HG03064 (cell line): ENCODE results near the gene DCLK1.
"Not testable (repeated sequence)": the region's sequence is repeated elsewhere in the genome, so short reads cannot be mapped to it uniquely, and the experiment has no call there.

Experiments used
- ATAC-seq: cut with Tn5 transposase; IDR thresholded peaks from one replicate; pipeline ENCODE4 v1.9.1; 2021; ENCODE audit warnings: low read depth; ENCODE audit not compliant: unreplicated experiment

DCLK1 gene

GRCh38 chr13:36132376-36132775, 1.2 kb upstream of the DCLK1 start:
- no peak for ATAC-seq

DNA sequence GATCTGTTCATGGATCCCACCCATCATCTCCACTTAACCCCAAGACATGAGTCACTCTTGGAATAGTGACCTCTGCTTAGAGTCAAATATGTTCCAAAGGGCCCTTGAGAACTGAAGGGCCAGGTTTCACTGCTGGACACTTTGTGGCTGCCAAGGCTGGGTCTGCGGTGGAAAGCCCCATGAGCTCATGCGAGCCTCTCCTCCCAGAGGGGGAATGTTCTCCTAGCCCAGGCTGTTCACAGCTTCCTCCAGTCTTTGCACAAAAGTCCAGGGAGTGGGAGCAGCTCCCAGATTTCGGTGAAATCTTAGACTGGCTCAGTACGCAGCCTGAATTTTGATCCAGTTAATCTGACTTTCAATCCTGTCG, 732 bp upstream of the DCLK1 start:
- no peak for ATAC-seq

DNA sequence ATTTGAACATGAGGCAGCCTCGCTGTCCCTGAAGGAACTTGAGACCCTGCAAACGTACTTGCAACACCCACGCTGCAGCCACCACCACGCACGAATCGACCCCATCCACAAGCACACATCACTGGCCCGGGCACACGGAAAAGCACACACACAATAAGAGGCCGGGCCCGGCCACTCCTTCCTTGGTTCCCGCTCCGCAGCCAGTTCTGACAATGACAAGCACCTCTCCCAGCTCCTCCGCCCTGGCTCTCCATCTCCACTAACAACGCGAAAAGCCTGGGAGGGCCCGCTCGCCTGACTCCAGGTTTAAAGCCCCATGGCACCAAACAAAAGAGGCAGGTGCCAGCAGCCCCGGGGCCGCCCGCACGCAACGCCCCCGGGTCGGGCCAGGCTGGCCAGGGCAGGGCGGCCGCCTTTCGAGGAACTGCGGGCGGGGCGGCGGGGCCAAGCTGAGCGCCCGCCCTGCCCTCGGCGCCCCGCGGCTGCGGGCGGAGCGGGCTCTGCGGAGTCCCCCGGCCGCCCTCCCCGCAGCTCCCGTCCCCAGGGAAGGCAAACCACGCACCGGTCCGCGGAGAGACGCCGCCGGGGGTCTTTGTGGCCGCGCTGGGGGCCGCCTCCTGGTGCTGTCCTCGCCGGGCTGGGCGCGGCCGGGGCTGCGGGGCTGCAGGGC, 495 bp downstream of the DCLK1 start:
- no peak for ATAC-seq

DNA sequence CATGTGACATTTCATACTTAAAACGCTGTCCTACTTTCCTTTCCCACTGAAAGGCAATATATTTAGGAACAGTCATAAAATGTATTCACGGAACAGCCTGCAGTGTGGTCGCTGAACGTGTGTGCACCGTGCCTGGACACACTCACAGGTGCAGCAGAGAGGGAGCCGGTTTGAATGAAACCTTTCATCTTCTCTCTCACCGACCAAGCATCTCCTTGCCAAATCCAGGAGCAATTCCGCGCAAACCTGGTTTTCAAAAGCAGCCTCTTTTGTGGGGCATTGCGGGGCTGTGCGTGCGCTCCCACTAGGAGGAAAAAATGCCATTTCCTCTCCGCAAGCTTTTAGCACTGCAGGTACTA, 1.0 kb downstream of the DCLK1 start:
- no peak for ATAC-seq

DNA sequence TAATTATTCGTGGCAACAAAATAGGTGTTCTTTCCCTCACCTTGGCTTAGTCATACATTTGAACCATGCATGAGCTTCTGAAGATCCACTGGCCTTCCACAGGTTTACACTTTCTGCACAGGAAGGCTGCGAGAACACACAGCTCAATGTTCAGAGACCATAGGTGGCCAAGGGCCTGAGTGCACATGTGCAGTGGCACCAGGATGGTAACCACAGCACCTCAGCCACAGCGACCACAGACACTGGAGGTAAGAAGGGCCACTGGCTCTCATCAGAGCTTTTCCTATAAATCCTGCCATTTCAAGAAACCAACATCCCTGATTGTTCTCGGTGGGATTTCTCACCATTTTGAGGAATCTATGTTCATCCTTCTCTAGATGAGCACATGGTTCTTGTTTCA, 1.6 kb downstream of the DCLK1 start:
- no peak for ATAC-seq

- no peak for ATAC-seq
Measured at GRCh38 chr13:36126491-36126890, 4.7 kb downstream of the DCLK1 start.

DNA sequence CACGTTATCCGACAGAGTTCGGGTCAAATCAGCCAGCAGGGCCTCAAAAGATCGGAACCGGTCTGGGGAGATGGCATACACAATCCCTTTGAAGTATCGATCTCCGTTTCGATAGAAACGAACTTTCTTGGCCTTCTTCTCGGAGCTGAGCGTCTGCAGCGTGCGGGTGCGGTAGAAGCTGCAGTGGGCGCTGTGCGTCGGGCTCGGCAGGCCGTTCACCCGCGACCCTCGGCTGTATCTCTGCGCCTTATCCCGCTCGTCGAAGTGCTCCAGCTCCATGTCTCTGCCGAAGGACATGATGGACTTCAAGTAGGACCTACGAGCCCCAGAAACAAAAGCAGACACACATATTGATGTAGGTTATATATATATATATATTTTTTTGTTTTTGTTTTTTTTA, 5.3 kb downstream of the DCLK1 start:
- ATAC-seq: no peak

DNA sequence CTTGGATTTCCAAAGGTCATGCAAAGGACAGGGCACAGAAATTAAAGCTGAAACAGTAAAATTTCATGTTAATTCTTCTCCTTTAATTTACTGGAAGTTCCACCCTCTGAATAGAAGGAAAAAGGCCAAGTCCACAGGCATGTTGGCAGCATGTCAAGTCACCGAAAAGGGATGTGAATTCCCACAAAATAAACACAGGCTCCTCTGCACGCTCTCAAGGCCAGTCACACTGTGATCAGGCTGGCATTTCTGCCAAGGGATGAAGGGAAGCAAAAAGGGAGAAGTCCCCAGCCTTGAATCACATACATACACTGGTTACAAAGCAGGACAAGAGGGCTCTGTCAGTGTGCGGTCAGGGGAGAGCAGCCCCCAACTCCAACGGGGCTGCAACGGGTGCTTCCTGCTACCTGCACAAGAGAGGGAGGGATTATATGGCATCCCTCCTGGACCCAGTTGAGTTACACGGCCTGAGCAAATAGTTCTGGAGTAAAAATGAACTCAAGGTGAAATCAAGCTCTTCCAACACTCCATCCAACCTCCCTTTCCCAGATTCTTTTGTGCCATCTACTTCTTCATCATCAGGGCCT, 6.9 kb downstream of the DCLK1 start:
- no peak for ATAC-seq

GRCh38 chr13:36115306-36115705, 15.9 kb downstream of the DCLK1 start:
- ATAC-seq: no peak

DNA sequence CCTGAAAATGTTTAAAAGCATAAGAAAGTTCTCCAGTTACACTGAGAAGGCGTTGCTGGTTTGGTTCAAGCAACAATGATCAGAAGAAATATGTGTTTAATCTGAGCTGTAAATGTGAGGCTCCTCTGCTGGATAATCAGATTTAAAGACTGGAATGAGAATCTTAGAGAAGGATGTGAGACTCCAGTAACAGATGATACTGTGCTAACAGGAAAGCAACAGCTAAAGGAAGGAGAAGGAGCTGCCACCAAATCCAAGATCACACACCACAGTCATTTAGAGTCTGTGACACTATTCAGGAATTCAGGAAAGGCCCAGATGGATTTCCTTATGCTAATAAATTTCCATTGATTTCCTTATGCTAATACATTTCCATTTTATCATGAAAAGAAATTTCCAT, 16.9 kb downstream of the DCLK1 start:
- no peak for ATAC-seq

DNA sequence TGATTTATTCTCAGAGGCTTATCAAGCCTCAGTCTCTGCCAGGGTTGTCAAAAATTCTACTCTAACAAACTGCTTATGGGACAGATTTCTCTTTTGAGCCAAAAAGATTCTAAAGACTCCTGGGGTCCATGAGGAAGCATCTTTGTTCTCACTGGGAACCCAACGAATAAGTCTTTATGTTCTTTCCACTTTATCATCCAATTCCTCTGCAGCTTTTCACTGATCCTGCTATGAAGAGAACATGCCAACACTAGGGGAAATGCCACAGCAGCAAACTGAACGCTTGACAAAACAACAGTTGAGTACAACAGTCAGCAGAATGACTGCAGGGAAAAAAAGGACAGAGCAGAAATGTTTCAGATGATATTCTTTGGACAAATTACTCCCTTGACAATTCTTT, 22.2 kb downstream of the DCLK1 start:
- ATAC-seq: no peak

DNA sequence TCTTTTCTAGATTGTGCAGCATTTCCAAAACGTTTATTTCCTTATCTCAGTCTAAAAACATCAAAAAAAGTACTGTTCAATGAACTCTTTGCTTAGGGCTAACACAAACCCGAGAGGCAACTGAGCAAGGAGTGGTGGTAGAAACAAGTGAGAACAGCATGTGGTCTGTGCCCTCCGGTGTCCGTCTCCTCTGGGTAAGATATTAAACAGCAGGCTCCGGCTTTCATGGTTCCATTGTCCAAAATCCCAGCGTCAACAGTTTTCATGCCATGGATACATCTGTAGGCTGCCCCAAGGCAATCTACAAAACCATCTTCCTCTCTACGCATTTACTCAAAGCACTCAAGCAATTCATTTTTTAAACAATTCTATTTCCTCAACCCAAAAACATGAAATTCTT, 22.8 kb downstream of the DCLK1 start:
- no peak for ATAC-seq

- ATAC-seq: no peak
Measured at GRCh38 chr13:36107521-36107920, 23.7 kb downstream of the DCLK1 start.

GRCh38 chr13:36105726-36106125, 25.5 kb downstream of the DCLK1 start:
- no peak for ATAC-seq

- no peak for ATAC-seq
Measured at GRCh38 chr13:36102721-36103120, 28.5 kb downstream of the DCLK1 start.

DNA sequence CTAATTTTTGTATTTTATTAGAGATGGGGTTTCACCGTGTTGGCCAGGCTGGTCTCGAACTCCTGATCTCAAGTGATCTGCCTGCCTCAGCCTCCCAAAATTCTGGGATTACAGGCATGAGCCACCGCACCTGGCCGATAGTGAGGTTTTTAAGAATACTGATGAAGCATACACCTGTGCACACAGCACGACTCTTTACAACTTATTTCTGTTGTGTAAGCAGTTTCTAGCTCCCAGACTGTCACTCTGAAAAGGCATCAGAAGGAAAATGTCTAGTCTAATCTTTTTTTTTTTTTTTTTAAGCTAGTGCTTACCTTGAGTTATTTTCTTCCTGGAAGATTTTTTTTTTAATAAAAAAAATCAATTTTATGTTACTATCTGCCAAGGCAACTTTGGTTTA, 29.3 kb downstream of the DCLK1 start:
- not testable (repeated sequence) for ATAC-seq

- ATAC-seq: no peak
Measured at GRCh38 chr13:36101157-36101556, 30.0 kb downstream of the DCLK1 start.

DNA sequence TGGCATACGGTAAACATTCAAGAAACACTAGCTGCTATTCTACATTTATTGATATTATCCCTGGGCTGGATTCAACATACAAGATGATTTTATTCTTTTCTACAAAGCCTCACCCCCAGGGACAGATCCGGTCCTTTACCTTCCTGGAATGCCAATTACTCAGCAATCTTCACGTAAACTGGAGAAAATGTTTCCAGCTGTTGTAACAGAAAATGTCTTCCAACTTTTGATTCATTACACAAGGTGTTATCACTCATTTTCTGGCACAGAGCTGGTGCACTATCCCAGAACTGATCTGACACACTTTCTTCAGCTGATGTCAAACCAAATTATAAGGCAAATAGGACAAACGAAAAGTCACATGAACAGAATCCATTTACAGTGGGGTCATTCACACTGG, 33.1 kb downstream of the DCLK1 start:
- no peak for ATAC-seq

DNA sequence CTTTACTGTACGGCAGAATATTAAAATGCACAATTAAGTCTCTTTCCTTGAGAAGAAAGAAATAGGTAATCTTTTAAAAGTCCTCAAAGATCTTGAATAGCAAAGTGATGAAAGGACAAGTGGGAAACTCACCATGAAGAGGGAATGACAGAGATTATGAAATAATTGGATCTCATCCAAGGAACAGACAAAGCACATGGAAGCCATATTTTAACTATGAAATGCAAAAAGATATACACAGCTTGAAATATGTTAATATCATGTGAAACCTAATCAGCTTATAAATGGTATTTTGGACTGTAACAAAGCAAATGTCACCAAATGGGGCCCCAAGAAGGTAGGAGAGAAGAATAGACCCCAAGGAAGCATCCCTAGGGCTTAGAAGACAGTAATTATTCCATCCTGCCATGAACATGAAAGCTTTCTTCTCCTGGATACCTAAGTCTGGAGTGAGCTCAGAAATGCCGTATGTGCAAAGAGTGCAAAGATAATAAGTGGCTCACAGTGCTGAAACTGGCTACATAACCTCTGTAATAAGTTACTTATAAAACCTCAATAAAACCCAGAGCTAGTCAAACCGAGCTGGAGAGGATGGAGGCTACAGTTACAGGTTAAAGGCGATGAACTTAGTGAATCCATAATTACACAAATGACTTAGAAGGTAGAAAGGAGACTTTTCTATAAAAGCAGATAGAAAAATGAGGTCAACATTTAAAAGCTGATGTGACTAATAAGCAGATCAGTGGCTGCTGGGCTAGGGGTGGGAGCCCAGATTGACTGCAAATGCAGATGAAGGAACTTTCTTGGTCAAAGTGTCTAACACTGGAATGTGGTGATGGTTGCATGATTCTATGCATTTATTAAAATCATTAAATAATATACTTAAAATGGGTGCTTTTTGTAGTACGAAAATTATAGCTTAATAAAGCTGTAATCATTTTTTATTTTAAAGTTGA, 34.4 kb downstream of the DCLK1 start:
- no peak for ATAC-seq

DNA sequence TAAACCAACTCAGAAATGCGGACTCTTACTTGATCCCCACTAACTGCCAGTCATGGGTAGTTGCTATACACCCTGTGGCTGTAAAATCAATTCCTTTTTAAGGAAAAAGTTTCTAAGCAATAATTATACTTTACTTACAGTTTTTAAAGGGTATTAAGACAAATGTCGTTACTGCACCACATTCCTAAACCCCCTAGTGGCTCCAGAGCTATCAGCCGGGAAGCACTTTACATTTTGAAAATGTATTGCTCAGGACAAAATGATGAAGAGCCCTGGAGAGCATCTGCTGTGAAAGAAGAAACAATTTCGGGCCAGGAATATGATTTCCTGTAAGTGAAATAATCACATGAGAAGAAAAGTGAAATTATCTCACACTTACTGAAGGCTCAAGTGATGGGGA, 36.7 kb downstream of the DCLK1 start:
- ATAC-seq: no peak

DNA sequence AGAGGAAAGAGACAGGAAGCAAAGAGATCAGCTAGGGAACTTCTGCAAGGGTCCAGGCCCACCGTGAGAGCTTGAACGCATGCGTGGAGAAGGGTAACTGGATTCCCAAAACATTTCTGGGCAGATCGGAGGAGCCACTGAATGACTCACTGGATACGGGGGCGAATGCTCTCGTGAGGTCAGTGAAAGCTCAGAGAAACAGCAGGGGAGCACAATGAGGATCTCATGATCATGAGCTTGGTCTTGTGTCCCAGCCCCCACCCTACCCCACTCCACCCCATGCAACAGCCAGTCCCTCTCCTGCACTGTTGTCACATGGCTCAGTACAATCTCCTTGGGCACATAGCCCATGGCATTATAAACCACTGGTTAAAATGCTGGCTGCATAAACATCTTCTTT, 40.6 kb downstream of the DCLK1 start:
- no peak for ATAC-seq

DNA sequence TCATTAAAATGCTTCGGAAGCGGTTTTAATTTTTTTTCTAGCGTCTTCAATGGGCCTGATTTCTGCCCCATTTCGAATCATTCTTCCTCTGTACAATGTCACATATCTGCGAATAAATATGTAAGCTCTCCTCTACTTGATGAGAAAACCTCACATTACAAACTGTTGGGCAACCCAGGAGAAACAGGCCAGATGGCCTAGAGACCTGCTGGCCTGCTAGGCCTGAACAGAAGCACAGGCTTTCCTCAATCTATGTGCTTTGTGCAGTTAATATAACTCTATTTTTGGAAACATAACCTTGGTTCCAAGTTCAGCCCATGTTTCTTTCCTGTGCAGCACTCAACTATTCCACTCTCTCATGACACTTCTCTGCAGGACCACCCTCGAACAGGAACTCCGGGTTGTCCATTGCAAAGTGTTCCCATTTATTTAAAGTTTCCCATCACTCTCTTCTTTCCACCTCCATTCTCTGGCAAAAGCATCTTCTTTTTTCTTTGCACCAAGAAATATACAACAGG, 42.0 kb downstream of the DCLK1 start:
- ATAC-seq: no peak
